SK-N-MC (cell line): ENCODE results near the gene ERI3.

ENCODE experiments used
- EZH2 ChIP-seq: fragments of 200-600 bp; sonication (generic); IDR thresholded peaks from one replicate; pipeline ENCODE4 v1.6.1; 2017; ENCODE audit warnings: antibody characterized with exemption
- POLR2AphosphoS5 ChIP-seq: IDR thresholded peaks from 2 replicates; pipeline ENCODE4 v1.6.1; 2012; ENCODE audit warnings: mild to moderate bottlenecking, low read depth, low read length, borderline replicate concordance

- TF ChIP-seq POLR2AphosphoS5: no peak
- TF ChIP-seq EZH2: no peak
These were observed 4.3 kb upstream of the ERI3 start for GRCh38 chr1:44359234-44359935.
